ENCODE measurements around the gene NCOA3.

DNA sequence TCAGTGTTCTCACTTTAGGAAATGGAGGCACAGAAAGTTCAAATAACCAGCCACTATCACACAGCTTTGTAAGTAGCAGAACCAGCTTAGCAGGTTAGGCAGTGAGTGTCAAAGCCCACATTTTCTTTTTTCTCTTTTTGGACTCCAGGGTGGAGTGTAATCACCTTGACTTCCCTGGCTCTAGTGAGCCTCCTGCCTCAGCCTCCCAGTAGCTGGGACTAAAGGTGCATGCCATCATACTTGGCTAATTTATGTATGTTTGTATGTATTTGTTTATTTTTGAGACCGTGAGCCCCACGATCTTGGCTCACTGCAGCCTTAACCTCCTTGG, 7.8 kb upstream of the NCOA3 start:
- TF ChIP-seq CTCF (IDR thresholded peaks at IDR 0.05 in 2 of 3, conservative IDR thresholded peaks at IDR 0.05 in 1 of 3; ENCODE audit: borderline replicate concordance in 1 of 3, insufficient read depth in 1 of 3, low read depth in 2 of 3, low read length in 2 of 3) (no peak), ZNF274 (IDR thresholded peaks at IDR 0.05; ENCODE audit: low read depth, low read length) (no peak), ZBTB33 (IDR thresholded peaks at IDR 0.05; ENCODE audit: extremely low read depth, insufficient replicate concordance, low read length) (no peak), POLR2A (IDR thresholded peaks at IDR 0.05; ENCODE audit: borderline replicate concordance, extremely low read depth, insufficient read depth, insufficient read length) (no peak), CEBPB (IDR thresholded peaks at IDR 0.05; ENCODE audit: low read depth) (no peak), EZH2 (IDR thresholded peaks at IDR 0.05) (no peak), POLR2AphosphoS5 (IDR thresholded peaks at IDR 0.05; ENCODE audit: low read depth, low read length) (no peak), CBX3 (IDR thresholded peaks at IDR 0.05; ENCODE audit: low read depth) (no peak), JUND (IDR thresholded peaks at IDR 0.05) (no peak)
- TF ChIP-seq, protein P1, sequence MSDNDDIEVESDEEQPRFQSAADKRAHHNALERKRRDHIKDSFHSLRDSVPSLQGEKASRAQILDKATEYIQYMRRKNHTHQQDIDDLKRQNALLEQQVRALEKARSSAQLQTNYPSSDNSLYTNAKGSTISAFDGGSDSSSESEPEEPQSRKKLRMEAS (IDR thresholded peaks at IDR 0.05), result no peak
- TF ChIP-seq, protein P2, sequence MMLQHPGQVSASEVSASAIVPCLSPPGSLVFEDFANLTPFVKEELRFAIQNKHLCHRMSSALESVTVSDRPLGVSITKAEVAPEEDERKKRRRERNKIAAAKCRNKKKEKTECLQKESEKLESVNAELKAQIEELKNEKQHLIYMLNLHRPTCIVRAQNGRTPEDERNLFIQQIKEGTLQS (IDR thresholded peaks at IDR 0.05), result no peak

Measured in HCT116 (cell line).